ENCODE data around the gene TK1. TPM values are rescaled to one million over a fixed set of nuclear protein-coding genes. Genes with fewer than 3 reads are reported as not detected.

The TK1 gene
- polyA plus RNA-seq, 1 experiment: 130 TPM

GRCh38 chr17:78163881-78164747, 22.7 kb downstream of the TK1 start:
- Histone ChIP-seq H3K27me3 (ENCODE audit: control insufficient read depth, insufficient read depth, low read length) (no peaks in the 10 kb centered on the region), H3K4me3 (ENCODE audit: low read depth, low read length) (no peak overlapping the region), H3K36me3 (ENCODE audit: control insufficient read depth, insufficient read depth, low read length) (no peaks in the 10 kb centered on the region)
- no peak for TF ChIP-seq CTCF (IDR thresholded peaks at IDR 0.05; ENCODE audit: insufficient read depth, low read depth, low read length)
- POLR2A ChIA-PET: no interaction called here
- no peak for DNase-seq (ENCODE audit: low read depth)
- CTCF ChIA-PET: no interaction called here

GRCh38 chr17:78159575-78160158, 27.2 kb downstream of the TK1 start:
- ChIA-PET CTCF (interaction anchor here (1.3 kb wide), 1 partner anchor 50 kb away, joined by 3 read pairs; no protein-coding TSS in a partner anchor), POLR2A (no interaction called here)
- no peaks in the 10 kb centered on the region for H3K27me3 ChIP-seq (ENCODE audit: control insufficient read depth, insufficient read depth, low read length)
- DNase-seq (ENCODE audit: low read depth): no peak
- no peak overlapping the region for H3K4me3 ChIP-seq (ENCODE audit: low read depth, low read length)
- no peak for TF ChIP-seq CTCF (IDR thresholded peaks at IDR 0.05; ENCODE audit: insufficient read depth, low read depth, low read length)
- H3K36me3 ChIP-seq (ENCODE audit: control insufficient read depth, insufficient read depth, low read length): no peaks in the 10 kb centered on the region

- ChIA-PET POLR2A (no interaction called here), CTCF (interaction anchor here (0.6 kb wide), 1 partner anchor 48 kb away, joined by 3 read pairs; no protein-coding TSS in a partner anchor)
- Histone ChIP-seq H3K27me3 (ENCODE audit: control insufficient read depth, insufficient read depth, low read length) (no peaks in the 10 kb centered on the region), H3K4me3 (ENCODE audit: low read depth, low read length) (no peak overlapping the region), H3K36me3 (ENCODE audit: control insufficient read depth, insufficient read depth, low read length) (no peaks in the 10 kb centered on the region)
- DNase-seq (ENCODE audit: low read depth): no peak
- TF ChIP-seq CTCF (IDR thresholded peaks at IDR 0.05; ENCODE audit: insufficient read depth, low read depth, low read length): no peak
These were observed 31.7 kb downstream of the TK1 start for GRCh38 chr17:78154903-78155811.

- Histone ChIP-seq H3K27me3 (ENCODE audit: control insufficient read depth, insufficient read depth, low read length) (no peaks in the 10 kb centered on the region; the same call in 1 of the 2 replicates), H3K36me3 (ENCODE audit: control insufficient read depth, insufficient read depth, low read length) (no peaks in the 10 kb centered on the region), H3K4me3 (ENCODE audit: low read depth, low read length) (no peak overlapping the region)
- no peak for TF ChIP-seq CTCF (IDR thresholded peaks at IDR 0.05; ENCODE audit: insufficient read depth, low read depth, low read length)
- ChIA-PET POLR2A (no interaction called here), CTCF (no interaction called here)
- DNase-seq (ENCODE audit: low read depth): no peak
These were observed 35.3 kb downstream of the TK1 start for GRCh38 chr17:78151514-78152008.

Data from BJ (cell line).